ENCODE data around the gene THEMIS.

- TF ChIP-seq CTCF (IDR thresholded peaks at IDR 0.05) (no peak), POLR2A (IDR thresholded peaks at IDR 0.05) (no peak)
These were observed 42.0 kb downstream of the THEMIS start for GRCh38 chr6:127858727-127859391.

Data from esophagus squamous epithelium (tissue), 4 donors.